ENCODE measurements around the gene LDB1. TPM values are rescaled to one million over a fixed set of nuclear protein-coding genes. Genes with fewer than 3 reads are reported as not detected.

Gene LDB1
- total and polyA plus RNA-seq, 8 donors, result 40.3 to 178 (median 151) TPM

DNA sequence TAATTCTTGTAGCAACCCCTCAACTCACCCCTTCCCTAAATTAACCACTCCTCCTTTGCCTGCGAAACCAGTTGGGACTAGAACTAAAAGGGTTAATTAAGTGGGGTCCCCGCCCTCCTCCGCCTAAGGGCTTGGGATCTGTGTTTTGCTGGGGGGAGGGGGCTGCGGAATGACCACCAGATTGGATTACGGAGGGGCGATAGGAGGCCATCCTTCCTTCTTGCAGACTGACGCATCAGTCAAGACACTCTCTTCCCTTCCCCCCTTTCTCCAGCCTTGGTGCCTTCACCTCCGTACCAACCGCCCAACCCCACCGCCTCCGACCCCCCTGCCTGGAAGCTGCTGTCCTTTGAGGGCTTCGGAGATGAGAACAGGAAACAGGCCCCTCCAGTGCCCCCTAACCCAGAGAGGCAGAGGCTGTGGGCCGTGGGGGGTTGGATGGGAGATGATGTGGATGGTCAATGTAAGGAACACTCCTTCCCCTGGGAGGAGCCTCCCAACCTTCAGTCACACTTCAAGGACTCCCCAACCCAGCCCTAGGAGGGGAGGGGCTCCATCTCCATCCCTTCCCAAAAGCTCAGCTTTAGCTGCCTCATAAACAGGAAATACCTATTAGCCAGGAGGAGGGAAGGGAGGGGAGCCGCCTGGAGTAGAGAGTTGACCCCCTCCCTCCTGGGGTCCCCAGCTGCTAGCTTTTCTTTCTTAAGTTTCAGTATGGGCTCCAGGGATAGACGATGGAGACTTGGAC, 997 bp upstream of the LDB1 start:
- peak in 3 of 4 donors; percentile 79 to 95 (median 90) for DNase-seq
- no peaks in the 10 kb centered on the region for H3K36me3 ChIP-seq
- H3K27ac ChIP-seq, result peak overlapping the region; percentile 93 to 95
- peaks cover 39 to 45% of the 10 kb centered on the region in 2 donors for H3K4me1 ChIP-seq
- TF ChIP-seq, protein P1, sequence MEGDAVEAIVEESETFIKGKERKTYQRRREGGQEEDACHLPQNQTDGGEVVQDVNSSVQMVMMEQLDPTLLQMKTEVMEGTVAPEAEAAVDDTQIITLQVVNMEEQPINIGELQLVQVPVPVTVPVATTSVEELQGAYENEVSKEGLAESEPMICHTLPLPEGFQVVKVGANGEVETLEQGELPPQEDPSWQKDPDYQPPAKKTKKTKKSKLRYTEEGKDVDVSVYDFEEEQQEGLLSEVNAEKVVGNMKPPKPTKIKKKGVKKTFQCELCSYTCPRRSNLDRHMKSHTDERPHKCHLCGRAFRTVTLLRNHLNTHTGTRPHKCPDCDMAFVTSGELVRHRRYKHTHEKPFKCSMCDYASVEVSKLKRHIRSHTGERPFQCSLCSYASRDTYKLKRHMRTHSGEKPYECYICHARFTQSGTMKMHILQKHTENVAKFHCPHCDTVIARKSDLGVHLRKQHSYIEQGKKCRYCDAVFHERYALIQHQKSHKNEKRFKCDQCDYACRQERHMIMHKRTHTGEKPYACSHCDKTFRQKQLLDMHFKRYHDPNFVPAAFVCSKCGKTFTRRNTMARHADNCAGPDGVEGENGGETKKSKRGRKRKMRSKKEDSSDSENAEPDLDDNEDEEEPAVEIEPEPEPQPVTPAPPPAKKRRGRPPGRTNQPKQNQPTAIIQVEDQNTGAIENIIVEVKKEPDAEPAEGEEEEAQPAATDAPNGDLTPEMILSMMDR (IDR thresholded peaks at IDR 0.05), result no peak
- no peaks in the 10 kb centered on the region for H3K27me3 ChIP-seq
- H3K9me3 ChIP-seq, result no peaks in the 10 kb centered on the region
- ATAC-seq, result peak; percentile 36
- peak overlapping the region; percentile 68 to 86 for H3K4me3 ChIP-seq
- intact Hi-C loops (cut with DNase I), result no loop called here

DNA sequence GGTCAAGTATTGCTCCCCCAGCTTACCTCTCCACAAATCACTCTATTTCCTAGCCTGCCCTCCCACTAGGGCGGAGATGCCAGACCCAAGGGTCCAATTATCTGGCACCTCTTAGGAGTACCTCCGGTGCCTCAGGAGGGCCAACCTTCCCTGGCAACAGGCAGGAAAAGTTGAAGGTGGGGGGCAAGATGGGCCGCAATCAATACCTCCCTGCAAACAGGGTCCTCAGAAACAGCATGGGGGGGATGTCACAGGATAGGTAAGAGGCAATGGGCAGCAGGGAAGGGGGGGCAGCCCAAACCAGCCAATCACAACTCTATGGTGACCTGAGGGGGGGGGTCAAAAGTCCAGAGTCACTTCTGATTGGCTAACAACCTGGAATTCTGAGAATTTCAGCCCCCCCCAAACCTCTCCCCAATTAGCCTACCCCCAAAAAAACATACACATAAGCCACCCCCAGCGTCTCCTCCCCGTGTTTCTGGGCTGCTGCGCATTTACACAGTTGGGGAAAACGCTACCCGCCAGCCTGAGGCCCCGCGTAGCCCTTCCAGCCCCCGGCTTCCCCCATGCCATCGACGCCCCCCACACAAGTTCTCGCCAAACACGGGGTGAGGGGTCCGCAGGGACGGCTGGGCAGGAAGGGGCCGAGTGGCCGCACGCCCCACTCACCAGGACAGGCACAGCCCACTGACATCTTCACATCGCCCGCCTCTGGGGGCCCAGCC, 589 bp downstream of the LDB1 start:
- Histone ChIP-seq H3K27me3 (no peaks in the 10 kb centered on the region), H3K9me3 (no peaks in the 10 kb centered on the region), H3K4me3 (peak overlapping the region; percentile 68 to 86), H3K36me3 (no peaks in the 10 kb centered on the region), H3K27ac (peak overlapping the region; percentile 93 to 95), H3K4me1 (peaks cover 52 to 59% of the 10 kb centered on the region in 2 donors)
- TF ChIP-seq, protein P1 (IDR thresholded peaks at IDR 0.05), result no peak
- ATAC-seq (peak; percentile 32), DNase-seq (peak in 2 of 4 donors; percentile 72 to 75)
- intact Hi-C loops (cut with DNase I), result no loop called here

DNA sequence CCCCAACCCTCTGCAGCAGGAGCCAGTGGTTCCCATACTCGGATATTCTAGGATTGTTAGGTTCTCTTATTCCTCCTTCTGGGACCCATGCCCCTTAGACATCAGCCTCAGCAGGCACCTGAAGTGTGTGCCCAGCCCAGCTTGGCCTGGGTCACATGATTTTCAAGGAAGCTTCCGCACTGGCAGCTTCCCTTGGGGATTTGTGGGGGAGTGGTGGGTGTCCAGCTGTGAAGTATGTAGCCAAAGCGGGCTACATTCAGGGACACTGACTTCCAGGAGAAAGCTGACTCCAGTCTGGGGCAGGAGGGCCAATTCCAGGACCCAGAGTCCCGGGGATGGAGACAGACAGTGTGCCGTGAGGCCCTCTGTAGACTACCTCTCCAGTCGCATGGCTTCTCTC, 1.3 kb downstream of the LDB1 start:
- TF ChIP-seq, protein P1 (IDR thresholded peaks at IDR 0.05), result no peak
- Histone ChIP-seq H3K4me3 (peak overlapping the region; percentile 68 to 86), H3K27me3 (no peaks in the 10 kb centered on the region), H3K9me3 (no peaks in the 10 kb centered on the region), H3K4me1 (peaks cover 55 to 63% of the 10 kb centered on the region in 2 donors), H3K36me3 (no peaks in the 10 kb centered on the region), H3K27ac (peak overlapping the region; percentile 93 to 95)
- peak; percentile 2 for ATAC-seq
- DNase-seq, result peak in 2 of 4 donors; percentile 42 to 64
- intact Hi-C loops (cut with DNase I), result no loop called here

DNA sequence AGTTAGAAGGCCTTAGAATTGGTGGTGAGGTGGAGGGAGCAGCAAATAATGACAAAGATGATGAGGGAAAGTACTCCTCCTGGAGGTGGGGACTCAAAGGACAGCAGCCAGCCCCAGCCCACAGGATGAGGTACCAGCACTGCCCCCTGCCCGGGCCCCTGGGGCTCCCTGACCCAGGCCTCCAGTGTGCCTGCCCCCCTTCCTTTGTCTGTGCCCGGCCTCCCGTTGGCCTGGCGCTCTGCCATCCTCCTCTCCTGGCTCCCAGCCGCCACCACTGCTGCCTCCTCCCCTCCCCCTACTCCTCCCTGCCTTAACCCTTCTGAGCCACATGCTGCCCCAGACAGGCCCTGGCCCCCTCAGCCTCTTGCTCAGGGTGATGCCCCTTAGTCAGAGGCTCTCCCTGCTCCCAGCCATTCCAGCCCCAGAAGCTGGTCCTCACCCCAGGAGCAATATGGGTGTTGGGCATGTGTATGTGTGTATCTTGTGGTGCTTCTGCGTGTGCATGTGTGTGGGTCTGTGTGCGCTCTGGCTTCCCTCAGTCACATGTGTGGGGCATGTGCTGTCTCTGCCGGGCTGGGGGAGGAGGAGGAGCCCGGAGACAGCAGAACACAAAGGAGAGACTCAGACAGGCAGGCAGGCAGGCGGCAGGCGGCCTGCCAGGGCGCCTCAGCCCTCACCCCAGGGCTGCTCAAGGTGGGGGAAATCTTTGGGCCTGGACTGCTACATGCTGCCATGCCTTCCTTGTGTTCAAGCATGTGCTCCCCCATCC, 2.6 kb downstream of the LDB1 start:
- Histone ChIP-seq H3K27ac (peak overlapping the region; percentile 93 to 95), H3K4me1 (peaks cover 67 to 75% of the 10 kb centered on the region in 2 donors), H3K4me3 (peak overlapping the region; percentile 5 to 86), H3K36me3 (no peaks in the 10 kb centered on the region), H3K9me3 (no peaks in the 10 kb centered on the region), H3K27me3 (no peaks in the 10 kb centered on the region)
- DNase-seq (peak; percentile 83 to 91 (median 86)), ATAC-seq (peak; percentile 8)
- intact Hi-C loops (cut with DNase I), result no loop called here
- TF ChIP-seq, protein P1 (IDR thresholded peaks at IDR 0.05), result no peak

Data from left lung (tissue), 10 donors.